Measurements from ENCODE around the gene ACSM2B.
"Not testable (repeated sequence)": the region's sequence is repeated elsewhere in the genome, so short reads cannot be mapped to it uniquely, and the experiment has no call there.

DNA sequence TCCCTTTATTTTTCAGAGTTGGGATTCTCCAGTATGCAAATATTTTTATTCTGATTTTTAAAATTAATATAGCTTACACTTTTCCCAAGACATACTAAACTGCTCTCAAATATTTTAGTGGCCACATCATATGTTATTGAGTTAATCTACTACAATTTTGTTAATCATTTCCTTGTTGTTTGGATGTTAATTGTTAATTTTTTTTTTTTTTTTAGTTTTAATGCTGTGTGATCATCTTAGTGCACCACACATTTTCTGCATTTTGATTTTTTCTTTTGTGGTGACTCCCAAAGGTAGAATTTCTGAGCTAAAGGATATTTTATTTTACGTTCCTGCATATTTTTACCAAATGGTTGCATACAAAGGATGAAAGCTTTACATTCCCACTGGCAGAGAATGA is 10.5 kb upstream of the ACSM2B start:
- not testable (repeated sequence) for TF ChIP-seq CTCF, POLR2AphosphoS5, POLR2A (IDR thresholded peaks at IDR 0.05)
